ENCODE measurements around the gene TRIM47.

- TF ChIP-seq, protein P1, sequence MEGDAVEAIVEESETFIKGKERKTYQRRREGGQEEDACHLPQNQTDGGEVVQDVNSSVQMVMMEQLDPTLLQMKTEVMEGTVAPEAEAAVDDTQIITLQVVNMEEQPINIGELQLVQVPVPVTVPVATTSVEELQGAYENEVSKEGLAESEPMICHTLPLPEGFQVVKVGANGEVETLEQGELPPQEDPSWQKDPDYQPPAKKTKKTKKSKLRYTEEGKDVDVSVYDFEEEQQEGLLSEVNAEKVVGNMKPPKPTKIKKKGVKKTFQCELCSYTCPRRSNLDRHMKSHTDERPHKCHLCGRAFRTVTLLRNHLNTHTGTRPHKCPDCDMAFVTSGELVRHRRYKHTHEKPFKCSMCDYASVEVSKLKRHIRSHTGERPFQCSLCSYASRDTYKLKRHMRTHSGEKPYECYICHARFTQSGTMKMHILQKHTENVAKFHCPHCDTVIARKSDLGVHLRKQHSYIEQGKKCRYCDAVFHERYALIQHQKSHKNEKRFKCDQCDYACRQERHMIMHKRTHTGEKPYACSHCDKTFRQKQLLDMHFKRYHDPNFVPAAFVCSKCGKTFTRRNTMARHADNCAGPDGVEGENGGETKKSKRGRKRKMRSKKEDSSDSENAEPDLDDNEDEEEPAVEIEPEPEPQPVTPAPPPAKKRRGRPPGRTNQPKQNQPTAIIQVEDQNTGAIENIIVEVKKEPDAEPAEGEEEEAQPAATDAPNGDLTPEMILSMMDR (conservative IDR thresholded peaks at IDR 0.05; ENCODE audit: low read length) = no peak
- TF ChIP-seq EZH2phosphoT487 (IDR thresholded peaks at IDR 0.05; ENCODE audit: borderline replicate concordance, low read depth, low read length) = no peak
Observed at GRCh38 chr17:75873587-75874322, 4.6 kb downstream of the TRIM47 start.
